Measurements from ENCODE around the gene ELANE.
"Not testable (repeated sequence)": the region's sequence is repeated elsewhere in the genome, so short reads cannot be mapped to it uniquely, and the experiment has no call there.

Gene ELANE

DNA sequence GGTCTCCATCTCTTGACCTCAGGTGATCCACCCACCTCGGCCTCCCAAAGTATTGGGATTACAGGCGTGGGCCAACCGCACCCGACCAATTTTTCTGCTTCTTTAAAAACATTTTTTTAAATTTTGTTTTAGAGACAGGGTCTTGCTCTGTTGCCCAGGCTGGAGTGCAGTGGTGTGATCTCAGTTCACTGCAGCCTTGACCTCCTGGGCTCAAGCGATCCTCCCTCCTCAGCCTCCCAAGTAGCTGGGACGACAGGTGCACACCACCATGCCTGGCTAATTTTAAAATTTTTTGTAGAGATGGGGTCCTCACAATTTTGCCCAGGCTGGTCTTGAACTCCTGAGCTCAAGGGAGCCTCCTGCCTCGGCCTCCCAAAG is 9.3 kb upstream of the ELANE start:
- not testable (repeated sequence) for DNase-seq (ENCODE audit: low read depth)

DNA sequence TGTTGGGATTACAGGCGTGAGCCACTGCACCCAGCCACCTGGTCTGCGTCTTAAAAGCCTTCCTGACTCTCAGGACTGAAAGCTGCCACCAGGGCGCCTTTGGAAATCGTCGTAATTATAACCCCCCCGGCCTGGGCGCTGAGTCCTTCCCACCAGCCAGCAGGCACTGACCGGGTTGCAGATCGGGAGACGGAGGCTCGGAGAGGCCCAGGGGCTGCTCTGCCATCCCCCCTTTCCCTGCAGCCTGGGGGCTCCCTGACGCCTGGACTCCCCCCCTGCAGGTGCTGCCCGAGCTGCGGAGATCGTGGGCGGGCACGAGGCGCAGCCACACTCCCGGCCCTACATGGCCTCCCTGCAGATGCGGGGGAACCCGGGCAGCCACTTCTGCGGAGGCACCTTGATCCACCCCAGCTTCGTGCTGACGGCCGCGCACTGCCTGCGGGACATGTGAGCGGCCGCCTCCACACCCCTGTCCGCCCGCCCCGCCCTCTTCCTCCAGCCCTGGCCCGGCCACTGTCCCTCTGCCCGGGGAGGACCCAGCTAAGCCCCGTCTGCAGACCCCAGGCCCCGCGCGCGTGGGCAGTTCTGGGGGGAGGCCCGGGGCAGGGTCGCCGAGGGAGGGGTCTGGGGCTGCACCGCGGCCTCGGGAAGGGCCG is 8.8 kb upstream of the ELANE start:
- peak; percentile 16 for DNase-seq (ENCODE audit: low read depth)

DNA sequence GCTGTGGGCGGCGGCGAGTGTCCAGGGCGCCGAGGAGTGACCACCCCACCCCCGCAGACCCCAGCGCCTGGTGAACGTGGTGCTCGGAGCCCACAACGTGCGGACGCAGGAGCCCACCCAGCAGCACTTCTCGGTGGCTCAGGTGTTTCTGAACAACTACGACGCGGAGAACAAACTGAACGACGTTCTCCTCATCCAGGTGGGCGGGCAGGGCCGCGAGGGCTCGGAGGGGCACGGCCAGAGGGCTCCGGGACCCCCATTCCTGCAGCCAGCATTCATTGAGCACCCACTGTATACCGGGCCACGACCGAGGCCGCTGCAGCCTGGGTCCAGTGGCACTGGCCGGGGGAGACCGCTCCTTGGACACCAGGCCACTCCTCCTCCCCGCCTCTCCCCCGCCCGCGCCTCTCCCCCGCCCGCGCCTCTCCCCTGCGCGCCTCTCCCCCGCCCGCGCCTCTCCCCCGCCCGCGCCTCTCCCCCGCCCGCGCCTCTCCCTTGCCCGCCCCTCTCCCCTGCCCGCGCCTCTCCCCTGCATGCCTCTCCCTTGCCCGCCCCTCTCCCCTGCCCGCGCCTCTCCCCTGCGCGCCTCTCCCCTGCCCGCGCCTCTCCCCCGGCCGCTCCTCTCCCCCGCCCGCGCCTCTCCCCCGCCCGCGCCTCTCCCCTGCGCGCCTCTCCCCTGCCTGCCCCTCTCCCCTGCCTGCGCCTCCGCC is 8.1 kb upstream of the ELANE start:
- no peak for DNase-seq (ENCODE audit: low read depth)

DNA sequence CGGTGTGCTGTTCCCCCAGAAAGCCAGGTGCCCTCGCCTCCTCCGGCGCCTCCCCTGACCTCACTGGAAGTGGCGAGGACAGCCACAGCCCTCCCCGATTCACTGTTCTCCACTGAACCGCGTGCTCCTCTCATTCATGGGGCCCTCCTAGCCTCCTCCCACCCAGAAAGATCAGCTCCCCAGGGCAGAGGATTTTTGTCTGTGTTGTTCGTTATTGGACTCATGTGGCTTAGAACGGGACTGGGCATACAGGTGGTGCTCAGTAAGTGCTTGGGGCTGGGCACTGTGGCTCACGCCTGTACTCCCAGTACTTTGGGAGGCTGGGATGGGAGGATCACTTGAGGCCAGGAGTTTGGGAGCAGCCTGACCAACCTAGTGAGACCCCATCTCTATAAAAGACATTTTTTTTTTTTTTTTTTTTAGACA is 7.5 kb upstream of the ELANE start:
- DNase-seq (ENCODE audit: low read depth), result no peak

DNA sequence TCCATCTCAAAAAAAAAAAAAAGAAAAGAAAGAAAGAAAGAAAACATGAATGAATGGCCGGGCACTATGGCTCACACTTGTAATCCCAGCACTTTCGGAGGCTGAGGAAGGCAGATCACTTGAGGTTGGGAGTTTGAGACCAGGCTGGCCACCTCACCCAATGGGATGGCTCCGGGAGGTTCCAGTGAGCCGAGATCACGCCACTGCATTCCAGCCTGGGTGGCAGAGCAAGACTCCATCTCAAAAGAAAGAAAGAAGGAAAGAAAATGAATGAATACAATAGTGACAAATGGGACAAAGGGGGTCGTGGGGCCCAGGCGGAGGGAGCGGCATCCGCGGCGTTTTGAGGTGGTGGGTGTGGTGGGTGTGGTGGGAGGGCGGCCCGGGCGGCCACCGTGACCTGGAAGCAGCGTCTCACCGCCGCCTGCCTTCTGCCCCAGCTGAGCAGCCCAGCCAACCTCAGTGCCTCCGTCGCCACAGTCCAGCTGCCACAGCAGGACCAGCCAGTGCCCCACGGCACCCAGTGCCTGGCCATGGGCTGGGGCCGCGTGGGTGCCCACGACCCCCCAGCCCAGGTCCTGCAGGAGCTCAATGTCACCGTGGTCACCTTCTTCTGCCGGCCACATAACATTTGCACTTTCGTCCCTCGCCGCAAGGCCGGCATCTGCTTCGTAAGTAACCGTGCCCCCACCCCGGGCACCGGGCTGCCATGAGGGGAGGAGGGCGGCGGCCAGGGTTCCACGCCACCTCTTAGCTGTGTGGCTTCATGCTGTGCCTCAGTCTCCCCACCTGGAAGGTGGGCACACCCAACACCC is 6.2 kb upstream of the ELANE start:
- no peak for DNase-seq (ENCODE audit: low read depth)

DNA sequence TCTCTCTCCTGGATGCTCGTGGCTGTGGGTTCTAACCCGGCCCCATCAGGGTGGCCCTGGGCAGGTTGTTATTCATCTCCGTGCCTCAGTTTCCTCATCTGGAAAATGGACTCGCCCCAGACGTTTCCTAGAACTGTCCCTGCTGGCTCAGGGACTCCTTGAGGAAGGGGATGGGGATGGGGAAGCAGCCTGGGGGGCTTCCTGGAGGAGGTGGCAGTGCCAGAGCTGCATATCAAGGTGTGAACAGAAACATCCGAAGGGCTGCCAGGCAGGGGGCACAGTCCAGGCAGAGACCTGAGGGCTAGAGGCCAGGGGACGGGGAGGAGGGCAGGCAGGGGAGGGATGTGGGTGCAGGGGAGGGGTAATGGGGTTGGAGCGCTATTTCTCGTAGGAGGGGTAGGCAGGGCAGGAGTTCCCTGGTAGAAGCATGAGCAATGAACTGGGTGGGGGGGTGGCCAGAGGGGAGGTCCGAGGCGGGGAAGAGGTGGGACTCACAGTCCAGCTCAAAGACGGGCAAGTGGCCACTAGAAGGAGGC is 3.6 kb upstream of the ELANE start:
- no peak for DNase-seq (ENCODE audit: low read depth)

DNA sequence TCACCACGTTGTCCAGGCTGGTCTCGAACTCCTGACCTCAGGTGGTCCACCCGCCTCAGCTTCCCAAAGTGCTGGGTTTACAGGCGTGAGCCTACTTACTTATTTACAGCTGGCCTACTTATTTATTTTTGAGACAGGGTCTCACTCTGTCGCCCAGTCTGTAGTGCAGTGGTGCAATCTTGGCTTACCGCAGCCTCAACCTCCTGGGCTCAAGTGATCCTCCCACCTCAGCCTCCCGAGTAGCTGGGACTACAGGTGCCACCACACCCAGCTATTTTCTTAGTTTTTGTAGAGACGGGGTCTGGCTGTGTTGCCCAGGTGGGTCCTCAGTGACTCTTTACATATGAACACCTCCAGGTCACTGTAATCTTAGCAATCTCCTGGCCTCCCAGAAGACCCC is 2.9 kb upstream of the ELANE start:
- DNase-seq (ENCODE audit: low read depth), result not testable (repeated sequence)

DNA sequence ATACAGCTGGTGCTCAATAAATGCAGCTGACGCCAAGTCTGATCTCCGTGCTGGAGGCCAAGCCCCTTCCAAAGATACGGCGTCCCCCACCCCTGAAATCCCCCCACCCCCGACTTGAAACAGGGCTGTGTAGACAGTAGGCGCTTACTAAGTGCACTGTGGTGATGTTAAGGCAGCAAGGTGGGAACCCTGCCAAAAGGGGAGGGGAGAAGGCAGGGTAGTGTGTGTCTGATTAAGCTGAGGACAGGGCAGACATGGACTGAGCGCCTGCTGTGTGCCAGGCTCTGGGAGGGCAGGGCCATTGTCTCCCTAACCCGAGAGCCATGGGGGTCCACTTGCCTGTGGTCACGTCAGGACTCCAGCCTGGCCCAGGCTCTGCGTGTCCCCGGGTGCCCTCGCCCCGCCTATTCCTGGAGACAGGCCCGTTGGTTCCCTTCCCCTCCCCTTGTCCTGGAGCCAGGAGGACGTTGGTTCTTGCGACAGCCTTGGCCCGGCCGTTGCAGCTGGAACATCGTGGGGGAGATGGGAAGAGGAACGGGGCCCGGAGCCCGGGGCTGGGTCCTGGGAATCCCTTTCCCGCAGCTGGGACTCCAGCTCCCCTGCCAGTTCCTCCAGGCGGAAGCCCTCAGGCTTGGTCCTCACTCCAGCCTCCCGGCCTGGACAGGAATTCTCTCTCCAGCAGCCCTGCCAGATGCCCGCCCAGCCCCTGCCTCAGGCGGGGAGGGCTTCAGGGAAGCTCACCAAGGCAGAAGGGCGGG is 1.7 kb upstream of the ELANE start:
- DNase-seq (ENCODE audit: low read depth), result peak; percentile 95

DNA sequence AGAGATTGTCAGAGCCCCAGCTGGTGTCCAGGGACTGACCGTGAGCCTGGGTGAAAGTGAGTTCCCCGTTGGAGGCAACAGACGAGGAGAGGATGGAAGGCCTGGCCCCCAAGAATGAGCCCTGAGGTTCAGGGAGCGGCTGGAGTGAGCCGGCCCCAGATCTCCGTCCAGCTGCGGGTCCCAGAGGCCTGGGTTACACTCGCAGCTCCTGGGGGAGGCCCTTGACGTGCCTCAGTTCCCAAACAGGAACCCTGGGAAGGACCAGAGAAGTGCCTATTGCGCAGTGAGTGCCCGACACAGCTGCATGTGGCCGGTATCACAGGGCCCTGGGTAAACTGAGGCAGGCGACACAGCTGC is 1.1 kb upstream of the ELANE start:
- DNase-seq (ENCODE audit: low read depth), result no peak

DNA sequence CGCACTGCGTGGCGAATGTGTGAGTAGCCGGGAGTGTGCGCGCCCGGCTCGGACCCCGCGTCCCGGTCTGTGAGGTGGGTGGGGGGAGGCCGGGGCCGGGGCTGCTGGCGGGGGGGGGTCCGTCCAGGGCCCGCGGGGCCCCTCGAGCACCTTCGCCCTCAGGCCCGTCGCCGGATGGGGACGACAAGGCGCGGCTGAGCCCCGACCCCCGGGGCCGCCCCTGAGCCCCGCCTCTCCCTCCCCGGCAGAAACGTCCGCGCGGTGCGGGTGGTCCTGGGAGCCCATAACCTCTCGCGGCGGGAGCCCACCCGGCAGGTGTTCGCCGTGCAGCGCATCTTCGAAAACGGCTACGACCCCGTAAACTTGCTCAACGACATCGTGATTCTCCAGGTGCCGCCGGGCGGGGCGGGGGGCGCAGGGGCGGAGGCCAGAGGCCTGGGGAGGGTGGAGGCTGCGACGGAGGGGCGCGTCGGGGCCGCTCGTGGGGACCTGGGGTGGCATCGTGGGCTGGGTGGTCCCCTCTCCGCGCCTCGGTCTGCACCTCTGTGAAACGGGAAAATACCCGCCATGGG is 997 bp downstream of the ELANE start:
- DNase-seq (ENCODE audit: low read depth), result no peak

DNA sequence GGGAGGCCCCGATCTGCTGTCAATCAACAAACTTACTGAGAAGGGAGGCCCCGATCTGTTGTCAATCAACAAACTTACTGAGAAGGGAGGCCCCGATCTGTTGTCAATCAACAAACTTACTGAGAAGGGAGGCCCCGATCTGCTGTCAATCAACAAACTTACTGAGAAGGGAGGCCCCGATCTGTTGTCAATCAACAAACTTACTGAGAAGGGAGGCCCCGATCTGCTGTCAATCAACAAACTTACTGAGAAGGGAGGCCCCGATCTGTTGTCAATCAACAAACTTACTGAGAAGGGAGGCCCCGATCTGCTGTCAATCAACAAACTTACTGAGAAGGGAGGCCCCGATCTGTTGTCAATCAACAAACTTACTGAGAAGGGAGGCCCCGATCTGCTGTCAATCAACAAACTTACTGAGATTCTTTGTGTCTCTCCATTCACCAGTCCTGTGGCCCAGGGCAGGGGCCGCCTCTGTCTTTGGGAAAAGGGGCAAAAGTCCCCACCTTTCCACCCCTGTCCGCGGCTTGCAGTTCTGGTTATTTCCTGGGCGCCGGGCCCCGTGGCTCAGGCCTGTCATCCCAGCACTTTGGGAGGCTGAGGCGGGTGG is 1.6 kb downstream of the ELANE start:
- DNase-seq (ENCODE audit: low read depth), result not testable (repeated sequence)

DNA sequence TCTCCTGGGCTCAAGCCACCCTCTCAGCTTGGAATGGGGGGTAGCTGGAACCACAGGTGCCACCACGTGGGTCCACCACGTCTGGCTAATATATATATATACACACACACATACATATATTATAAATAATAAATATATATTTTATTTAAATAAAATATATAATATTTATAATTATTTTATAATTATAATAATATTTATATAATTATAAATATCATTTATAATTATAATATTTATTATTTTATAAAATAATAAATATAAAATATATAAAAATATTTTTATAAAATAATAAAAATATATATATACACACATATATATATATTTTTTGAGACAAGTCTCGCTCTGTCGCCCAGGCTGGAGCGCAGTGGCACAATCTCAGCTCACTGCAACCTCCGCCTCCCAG is 2.4 kb downstream of the ELANE start:
- no peak for DNase-seq (ENCODE audit: low read depth)

DNA sequence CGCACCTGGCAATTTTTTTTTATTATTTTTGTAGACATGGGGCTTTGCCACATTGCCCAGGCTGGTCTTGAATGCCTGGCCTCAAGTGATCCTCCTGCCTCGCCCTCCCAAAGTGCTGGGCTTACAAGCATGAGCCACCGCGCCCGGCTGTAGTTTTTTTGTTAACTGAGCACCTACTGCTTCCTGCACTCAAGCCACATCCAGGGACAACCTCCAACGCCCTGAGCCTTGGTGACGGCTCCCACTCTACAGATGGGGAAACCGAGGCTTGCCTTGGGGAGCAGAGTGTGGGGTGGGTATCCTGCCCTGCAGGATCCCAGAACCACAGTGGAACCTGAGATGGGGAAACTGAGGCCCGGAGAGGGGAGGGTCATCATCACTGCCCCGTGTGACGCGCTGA is 3.0 kb downstream of the ELANE start:
- DNase-seq (ENCODE audit: low read depth), result no peak

DNA sequence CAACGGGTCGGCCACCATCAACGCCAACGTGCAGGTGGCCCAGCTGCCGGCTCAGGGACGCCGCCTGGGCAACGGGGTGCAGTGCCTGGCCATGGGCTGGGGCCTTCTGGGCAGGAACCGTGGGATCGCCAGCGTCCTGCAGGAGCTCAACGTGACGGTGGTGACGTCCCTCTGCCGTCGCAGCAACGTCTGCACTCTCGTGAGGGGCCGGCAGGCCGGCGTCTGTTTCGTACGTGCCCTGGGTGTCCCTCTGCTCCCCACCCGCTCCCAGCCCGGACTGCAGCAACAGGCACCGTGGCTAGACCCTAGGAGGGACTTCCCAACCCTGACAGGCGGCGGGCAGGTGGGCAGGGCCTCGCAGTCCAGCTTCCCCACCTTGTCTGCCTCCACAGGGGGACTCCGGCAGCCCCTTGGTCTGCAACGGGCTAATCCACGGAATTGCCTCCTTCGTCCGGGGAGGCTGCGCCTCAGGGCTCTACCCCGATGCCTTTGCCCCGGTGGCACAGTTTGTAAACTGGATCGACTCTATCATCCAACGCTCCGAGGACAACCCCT is 3.5 kb downstream of the ELANE start:
- no peak for DNase-seq (ENCODE audit: low read depth)

DNA sequence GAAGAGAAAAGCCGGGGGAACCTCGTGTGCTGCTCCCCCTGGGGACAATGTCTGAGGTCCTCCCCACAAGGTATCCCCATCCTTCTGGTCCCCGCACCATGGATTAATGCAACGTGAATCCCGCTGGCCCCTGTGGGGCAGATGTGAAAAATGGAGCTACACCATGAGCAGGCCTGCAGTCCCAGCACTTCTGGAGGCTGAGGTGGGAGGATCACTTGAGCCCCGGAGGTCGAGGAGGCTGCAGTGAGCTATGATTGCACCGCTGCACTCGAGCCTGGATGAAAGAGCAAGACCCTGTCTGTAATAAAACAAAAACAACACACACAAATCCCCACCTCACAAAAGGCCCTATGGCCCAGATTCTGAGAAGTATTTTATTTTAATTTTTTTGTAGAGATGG is 6.2 kb downstream of the ELANE start:
- no peak for DNase-seq (ENCODE audit: low read depth)

DNA sequence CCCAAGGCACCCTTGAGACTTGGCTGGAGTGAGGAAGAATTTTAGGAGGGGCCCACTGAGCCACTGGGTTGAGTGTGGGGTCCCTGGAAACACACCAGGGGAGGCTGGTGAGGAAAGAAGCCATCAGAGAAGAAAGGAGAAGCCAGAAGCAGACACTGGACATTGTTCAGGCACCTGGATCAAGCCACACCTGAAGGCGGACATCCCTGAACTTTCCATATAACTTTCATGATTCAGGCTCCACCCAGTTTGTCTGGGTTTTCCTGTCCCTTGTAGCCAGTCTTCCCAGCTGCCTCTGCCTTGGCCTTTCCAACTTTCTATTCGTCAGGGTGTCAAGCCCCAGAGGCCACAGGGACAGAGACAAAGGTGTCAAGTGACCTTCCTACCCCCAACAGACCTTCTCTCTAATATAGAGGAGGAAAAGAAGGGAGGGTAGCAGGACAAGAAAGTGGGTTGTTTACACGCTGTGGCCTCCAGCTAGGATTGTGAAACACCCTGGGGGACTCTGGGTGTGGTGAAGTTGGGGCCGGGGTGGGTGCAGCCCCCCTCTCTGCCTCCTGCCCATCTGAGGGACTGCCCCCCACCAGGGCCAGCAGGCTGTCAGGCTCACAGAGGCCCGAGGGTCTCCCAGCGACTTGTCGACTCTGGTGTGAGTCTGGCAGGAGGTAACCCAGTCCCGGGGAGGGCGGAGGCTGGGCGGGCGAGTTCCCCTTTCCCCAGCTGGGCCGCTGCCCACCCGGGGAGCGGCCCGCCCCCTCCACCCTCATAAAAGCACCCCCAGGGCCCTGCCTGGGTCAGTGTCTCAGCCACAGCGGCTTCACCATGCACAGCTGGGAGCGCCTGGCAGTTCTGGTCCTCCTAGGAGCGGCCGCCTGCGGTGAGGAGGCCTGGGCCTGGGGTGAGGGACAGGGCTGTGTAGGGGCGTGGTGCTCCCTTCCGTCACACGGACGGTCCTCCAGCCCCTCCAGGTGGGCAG is 7.1 kb downstream of the ELANE start, which contains the start of gene CFD:
TSS of gene CFD (plus strand) at position 797 of the 976 bp plus-strand sequence. CDS start at position 823, 26 bp downstream.
- no peak for DNase-seq (ENCODE audit: low read depth)

DNA sequence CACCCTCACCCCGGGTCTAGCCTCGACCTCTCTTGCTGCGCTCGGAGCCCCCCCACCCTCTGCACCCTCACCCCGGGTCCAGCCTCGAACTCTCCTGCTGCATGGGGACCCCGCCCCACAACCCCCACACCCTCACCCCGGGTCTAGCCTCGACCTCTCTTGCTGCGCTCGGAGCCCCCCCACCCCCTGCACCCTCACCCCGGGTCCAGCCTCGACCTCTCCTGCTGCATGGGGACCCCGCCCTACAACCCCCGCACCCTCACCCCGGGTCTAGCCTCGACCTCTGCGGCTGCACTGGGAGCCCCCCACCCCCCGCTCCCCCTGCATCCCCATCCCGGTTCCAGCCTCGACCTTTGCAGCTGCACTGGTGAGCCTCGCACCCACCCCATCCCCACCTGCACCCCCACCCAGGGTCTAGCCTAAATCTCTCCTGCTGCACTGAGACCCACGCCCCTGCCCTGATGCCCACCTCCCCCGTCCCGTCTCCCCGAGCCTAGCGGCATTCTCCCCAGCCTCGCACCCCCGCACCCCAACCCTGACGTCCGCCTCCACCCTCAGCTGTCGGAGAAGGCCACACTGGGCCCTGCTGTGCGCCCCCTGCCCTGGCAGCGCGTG is 9.1 kb downstream of the ELANE start:
- no peak for DNase-seq (ENCODE audit: low read depth)

DNA sequence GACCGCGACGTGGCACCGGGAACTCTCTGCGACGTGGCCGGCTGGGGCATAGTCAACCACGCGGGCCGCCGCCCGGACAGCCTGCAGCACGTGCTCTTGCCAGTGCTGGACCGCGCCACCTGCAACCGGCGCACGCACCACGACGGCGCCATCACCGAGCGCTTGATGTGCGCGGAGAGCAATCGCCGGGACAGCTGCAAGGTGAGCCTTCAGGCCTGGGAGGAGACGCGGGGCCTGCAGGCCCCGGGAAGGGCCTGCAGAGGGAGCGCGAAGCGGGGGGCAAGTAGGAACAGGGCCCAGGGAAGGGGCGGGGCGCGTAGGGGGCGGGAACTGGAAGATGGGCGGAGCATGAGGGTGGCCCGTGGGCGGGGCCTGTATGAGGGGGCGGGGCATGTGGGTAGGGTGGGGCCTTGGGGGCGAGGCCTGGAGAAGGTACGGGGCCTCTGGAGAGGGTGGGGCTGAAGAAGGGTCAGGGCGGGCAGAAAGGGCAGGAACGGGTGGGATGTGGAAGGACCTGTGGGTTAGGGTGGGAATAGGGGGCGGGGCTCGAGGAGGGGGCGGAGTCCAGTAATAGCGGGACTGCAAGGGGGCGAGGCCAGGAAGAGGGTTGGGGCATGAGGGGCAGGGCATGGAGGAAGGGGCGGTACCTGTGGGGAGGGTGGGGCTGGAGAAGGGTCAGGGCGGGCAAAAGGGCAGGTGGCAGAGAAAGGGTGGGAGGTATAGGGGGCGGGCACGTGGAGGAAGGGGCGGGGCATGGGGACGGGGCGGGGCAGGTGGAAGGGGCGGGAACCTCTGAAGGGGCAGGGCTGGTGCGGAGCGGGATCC is 9.9 kb downstream of the ELANE start:
- DNase-seq (ENCODE audit: low read depth), result peak; percentile 33
